Liver (tissue), 3 donors: ENCODE results near the gene LRRN2.

ENCODE experiments used
- ATF3 ChIP-seq: IDR thresholded peaks from 2 replicates; pipeline ENCODE4 v1.6.1; 2016; ENCODE audit warnings: antibody characterized with exemption
- CTCF ChIP-seq: fragments of 150-350 bp; IDR thresholded peaks from 2 replicates; pipeline ENCODE4 v1.5.1; 2017; ENCODE audit warnings: improper control_type of control experiment, low read depth, low read length; ENCODE audit not compliant: missing input control
- EGR1 ChIP-seq, 2 donors: IDR thresholded peaks; 2 replicates each; pipeline ENCODE4 v1.6.1; 2016 to 2018; ENCODE audit warnings: antibody characterized with exemption in 2 of 2, low read depth in 2 of 2
- FOXA2 ChIP-seq: IDR thresholded peaks from 2 replicates; pipeline ENCODE4 v1.6.1; 2016; ENCODE audit warnings: antibody characterized with exemption
- HNF4G ChIP-seq: IDR thresholded peaks from 2 replicates; pipeline ENCODE4 v1.6.1; 2016; ENCODE audit warnings: antibody characterized with exemption
- JUND ChIP-seq, 2 donors: IDR thresholded peaks; 2 replicates each; pipeline ENCODE4 v1.6.1; 2016; ENCODE audit warnings: antibody characterized with exemption in 2 of 2
- MAX ChIP-seq: IDR thresholded peaks from 2 replicates; pipeline ENCODE4 v1.6.1; 2016; ENCODE audit warnings: antibody characterized with exemption
- NR2F2 ChIP-seq: IDR thresholded peaks from 2 replicates; pipeline ENCODE4 v1.6.1; 2016; ENCODE audit warnings: antibody characterized with exemption
- RAD21 ChIP-seq, 2 donors: IDR thresholded peaks; 2 replicates each; pipeline ENCODE4 v1.6.1; 2016; ENCODE audit warnings: antibody characterized with exemption in 2 of 2, mild to moderate bottlenecking in 2 of 2
- RXRA ChIP-seq, 2 donors: IDR thresholded peaks; 2 replicates each; pipeline ENCODE4 v1.6.1; 2017 to 2018; ENCODE audit warnings: antibody characterized with exemption in 2 of 2, mild to moderate bottlenecking in 1 of 2
- SP1 ChIP-seq: IDR thresholded peaks from 2 replicates; pipeline ENCODE4 v1.6.1; 2018; ENCODE audit warnings: antibody characterized with exemption, mild to moderate bottlenecking
- TAF1 ChIP-seq: conservative IDR thresholded peaks from 2 replicates; pipeline ENCODE4 v1.6.1; 2016; ENCODE audit warnings: antibody characterized with exemption, mild to moderate bottlenecking
- YY1 ChIP-seq: IDR thresholded peaks from 2 replicates; pipeline ENCODE4 v1.6.1; 2016; ENCODE audit warnings: antibody characterized with exemption, mild to moderate bottlenecking
- ZBTB33 ChIP-seq: IDR thresholded peaks from 2 replicates; pipeline ENCODE4 v1.6.1; 2016; ENCODE audit warnings: antibody characterized with exemption
- donor health status: healthy.
- donor health status: healthy.

- no peak for TF ChIP-seq TAF1
- no peak for TF ChIP-seq CTCF
- TF ChIP-seq SP1 = no peak
- no peak for TF ChIP-seq ATF3
- TF ChIP-seq ZBTB33 = no peak
- no peak for TF ChIP-seq MAX
- no peak for TF ChIP-seq YY1
- no peak for TF ChIP-seq JUND (IDR thresholded peaks at IDR 0.05)
- no peak for TF ChIP-seq FOXA2
- no peak for TF ChIP-seq RAD21 (IDR thresholded peaks at IDR 0.05)
- no peak for TF ChIP-seq RXRA (IDR thresholded peaks at IDR 0.05)
- no peak for TF ChIP-seq HNF4G
- TF ChIP-seq NR2F2 = no peak
- no peak for TF ChIP-seq EGR1 (IDR thresholded peaks at IDR 0.05; ENCODE audit: low read depth in 2 of 2)
These were observed 113.9 kb downstream of the LRRN2 start for GRCh38 chr1:204571631-204572030.
